Immature natural killer cell (primary cell): ENCODE measurements around the gene CDKN1C. TPM values are rescaled to one million over a fixed set of nuclear protein-coding genes. Genes with fewer than 3 reads are reported as not detected.
A peak's percentile ranks its signal among the peaks of the same experiment; 100 is the strongest.

Experiments used
- DNase-seq, 3 donors: peaks; one replicate each; pipeline ENCODE4 v3.0.0; 2022; ENCODE audit warnings: mixed read lengths in 1 of 3
- H3K27ac Mint-ChIP-seq, 6 donors: one replicate each; pipeline ENCODE4 v1.8.0; 2020; ENCODE audit warnings: mixed read lengths in 6 of 6, mild to moderate bottlenecking in 5 of 6, inconsistent platforms in 4 of 6, moderate library complexity in 3 of 6
- H3K27me3 Mint-ChIP-seq, 3 donors: one replicate each; pipeline ENCODE4 v1.8.0; 2020 to 2021; ENCODE audit warnings: low read depth in 3 of 3, mild to moderate bottlenecking in 3 of 3, mixed read lengths in 3 of 3, moderate library complexity in 3 of 3, inconsistent platforms in 1 of 3
- H3K36me3 Mint-ChIP-seq, 3 donors: one replicate each; pipeline ENCODE4 v1.8.0; 2020; ENCODE audit warnings: mixed read lengths in 3 of 3, inconsistent platforms in 2 of 3, mild to moderate bottlenecking in 2 of 3
- H3K4me1 Mint-ChIP-seq, 2 donors: one replicate each; pipeline ENCODE4 v1.8.0; 2020; ENCODE audit warnings: inconsistent platforms in 2 of 2, mild to moderate bottlenecking in 2 of 2, mixed read lengths in 2 of 2, moderate library complexity in 1 of 2
- H3K4me3 Mint-ChIP-seq, 5 donors: one replicate each; pipeline ENCODE4 v1.8.0; 2020; ENCODE audit warnings: mild to moderate bottlenecking in 5 of 5, mixed read lengths in 5 of 5, inconsistent platforms in 3 of 5, moderate library complexity in 3 of 5
- H3K9me3 Mint-ChIP-seq, 6 donors: one replicate each; pipeline ENCODE4 v1.8.0; 2020; ENCODE audit warnings: mild to moderate bottlenecking in 6 of 6, mixed read lengths in 6 of 6, inconsistent platforms in 4 of 6, moderate library complexity in 3 of 6
- polyA plus RNA-seq, 3 donors: library from polyadenylated mRNA; unstranded; fragments of 300-500 nt; fragmentation: Illumina TruSeq; gene quantifications; one replicate each; pipeline ENCODE4 v1.2.3, GENCODE V29; 2021

Gene CDKN1C
- polyA plus RNA-seq, 3 donors from 2014 or later, result 0.24 TPM; not detected in 2

DNA sequence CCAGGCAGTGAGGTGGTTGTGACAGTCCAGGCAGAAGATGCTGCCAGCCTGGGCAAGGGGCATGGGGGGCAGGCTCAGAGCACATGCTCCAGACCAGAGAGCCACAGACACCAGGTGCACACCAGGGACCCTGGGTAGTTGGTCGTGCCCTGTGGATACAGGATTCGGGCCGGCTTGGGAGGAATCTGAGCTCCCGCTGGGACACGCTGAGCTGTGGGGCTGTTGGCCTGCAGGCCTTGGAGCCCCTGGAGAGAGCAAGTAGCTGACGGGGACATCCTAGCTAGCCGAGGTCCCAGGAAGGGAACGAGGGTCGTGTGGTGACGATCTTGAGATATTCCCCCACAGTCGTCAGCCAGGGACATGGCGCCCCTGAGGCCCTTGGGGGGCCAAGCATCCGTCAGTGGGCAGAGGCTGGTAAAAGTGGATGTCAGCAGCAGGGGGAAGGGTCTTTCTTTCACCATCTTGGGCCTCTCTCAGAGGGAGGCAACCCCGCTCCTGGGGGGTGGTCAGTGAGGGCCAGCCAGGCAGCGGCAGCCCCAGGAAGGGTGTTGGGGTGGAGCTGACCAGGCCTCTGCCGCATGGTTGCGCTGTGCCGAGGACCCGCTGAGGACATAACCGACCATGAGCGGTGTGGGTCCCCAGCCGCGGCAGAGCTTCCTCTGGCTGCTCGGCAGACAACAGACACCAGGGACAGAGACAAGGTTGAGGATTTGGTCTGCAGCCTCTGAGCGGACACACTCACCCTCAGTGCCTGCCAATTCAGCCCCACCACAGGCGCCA, 44.0 kb downstream of the CDKN1C start:
- no peak overlapping the region for H3K4me3 Mint-ChIP-seq
- DNase-seq, result no peak
- no peak overlapping the region for H3K27ac Mint-ChIP-seq

DNA sequence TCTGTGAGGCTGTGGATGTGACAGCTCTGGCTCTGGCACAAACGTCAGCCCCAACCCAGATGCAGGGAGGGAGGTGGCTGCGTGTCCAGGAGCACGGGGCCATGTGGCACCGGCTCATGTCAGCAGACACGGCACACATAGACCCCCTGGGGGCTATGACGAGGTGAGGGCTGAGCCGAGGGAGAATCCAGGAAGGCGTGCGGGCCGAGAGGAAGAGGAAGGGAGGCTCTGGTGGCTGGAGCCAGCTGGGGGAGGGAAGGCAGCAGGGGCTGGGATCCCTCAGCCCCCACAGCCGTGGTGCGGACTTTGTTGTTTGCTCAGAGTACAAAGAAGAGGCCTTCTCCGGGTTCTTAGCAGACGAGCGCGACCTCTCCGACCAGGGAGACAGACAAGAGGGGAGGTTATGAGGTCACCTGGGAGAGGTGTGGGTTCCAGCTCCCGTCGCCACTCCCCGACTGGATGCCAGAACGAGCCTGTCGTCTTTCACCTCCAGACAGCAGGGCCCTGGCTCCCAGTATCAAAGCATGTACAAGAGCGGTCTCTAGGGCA, 46.1 kb downstream of the CDKN1C start:
- H3K27ac Mint-ChIP-seq, result no peak overlapping the region
- H3K9me3 Mint-ChIP-seq, result peaks cover 0 to 2% (median 0%) of the 10 kb centered on the region in 6 donors

More for the DNA sequence above, 44.0 kb downstream of the CDKN1C start:
- Mint-ChIP-seq H3K27me3 (no peaks in the 10 kb centered on the region), H3K9me3 (peaks cover 0 to 2% (median 0%) of the 10 kb centered on the region in 6 donors), H3K4me1 (no peaks in the 10 kb centered on the region), H3K36me3 (no peaks in the 10 kb centered on the region)

DNA sequence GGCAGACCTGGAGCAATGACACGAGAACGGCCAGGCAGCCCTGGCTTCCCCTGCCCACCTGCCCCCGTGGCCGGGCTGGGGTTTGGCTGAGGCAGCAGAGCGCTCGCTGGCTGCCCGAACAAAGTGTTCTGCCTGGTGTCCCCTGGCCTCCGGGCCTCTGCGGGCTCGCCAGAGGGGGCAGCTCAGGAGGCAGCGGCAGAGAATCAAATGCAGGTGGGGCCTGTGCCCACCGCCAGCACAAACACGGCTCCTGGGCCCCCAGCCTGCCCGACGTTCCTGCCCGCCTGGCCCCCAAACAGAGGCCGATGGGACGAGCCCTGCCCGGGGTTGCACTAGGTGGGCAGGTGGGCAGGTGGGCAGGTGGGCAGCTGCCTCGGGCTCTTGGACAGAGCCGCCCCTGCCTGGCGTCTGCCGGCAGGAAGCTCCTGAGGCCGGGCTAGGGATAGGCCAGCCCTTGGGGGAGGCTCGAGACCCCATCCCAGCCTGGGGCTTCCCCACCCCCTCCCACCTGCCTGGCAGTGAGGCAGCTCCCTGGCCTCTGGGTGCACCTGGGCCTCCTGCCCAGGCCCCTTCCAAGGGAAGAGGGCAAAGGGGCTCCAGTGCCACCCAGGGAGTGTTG, 46.8 kb downstream of the CDKN1C start:
- no peaks in the 10 kb centered on the region for H3K36me3 Mint-ChIP-seq
- H3K4me3 Mint-ChIP-seq, result no peak overlapping the region
- H3K9me3 Mint-ChIP-seq, result peaks cover 0 to 2% (median 0%) of the 10 kb centered on the region in 6 donors
- no peak overlapping the region for H3K27ac Mint-ChIP-seq
- no peaks in the 10 kb centered on the region for H3K4me1 Mint-ChIP-seq
- no peak for DNase-seq
- peaks cover 0 to 5% (median 0%) of the 10 kb centered on the region in 3 donors for H3K27me3 Mint-ChIP-seq

More for the DNA sequence above, 46.1 kb downstream of the CDKN1C start:
- no peak overlapping the region for H3K4me3 Mint-ChIP-seq
- no peaks in the 10 kb centered on the region for H3K36me3 Mint-ChIP-seq
- no peak for DNase-seq
- no peaks in the 10 kb centered on the region for H3K4me1 Mint-ChIP-seq
- peaks cover 0 to 3% (median 0%) of the 10 kb centered on the region in 3 donors for H3K27me3 Mint-ChIP-seq

DNA sequence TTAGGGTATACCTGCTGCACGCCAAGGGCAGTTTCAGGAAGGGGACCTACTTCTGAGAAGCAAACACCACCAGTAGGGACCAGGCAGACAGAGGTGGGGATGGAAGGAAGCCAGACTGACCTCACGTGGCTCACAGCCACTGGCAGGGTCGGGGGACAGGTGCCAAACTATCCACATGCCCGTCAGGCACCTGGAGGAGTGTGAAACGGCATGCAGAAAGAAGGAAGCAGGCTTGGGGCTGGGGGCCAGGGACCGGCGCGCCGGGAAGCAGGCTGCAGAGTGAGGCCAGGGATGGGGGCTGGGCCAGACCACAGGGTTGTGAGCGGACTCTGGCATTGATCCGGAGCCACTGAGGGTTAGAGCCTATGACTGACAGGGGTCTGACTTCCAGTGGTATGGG, 47.5 kb downstream of the CDKN1C start:
- H3K27me3 Mint-ChIP-seq, result peaks cover 0 to 5% (median 0%) of the 10 kb centered on the region in 3 donors
- DNase-seq, result no peak
- no peaks in the 10 kb centered on the region for H3K4me1 Mint-ChIP-seq
- H3K4me3 Mint-ChIP-seq, result no peak overlapping the region
- no peak overlapping the region for H3K27ac Mint-ChIP-seq
- H3K36me3 Mint-ChIP-seq, result no peaks in the 10 kb centered on the region
- H3K9me3 Mint-ChIP-seq, result peaks cover 0 to 2% (median 0%) of the 10 kb centered on the region in 6 donors

DNA sequence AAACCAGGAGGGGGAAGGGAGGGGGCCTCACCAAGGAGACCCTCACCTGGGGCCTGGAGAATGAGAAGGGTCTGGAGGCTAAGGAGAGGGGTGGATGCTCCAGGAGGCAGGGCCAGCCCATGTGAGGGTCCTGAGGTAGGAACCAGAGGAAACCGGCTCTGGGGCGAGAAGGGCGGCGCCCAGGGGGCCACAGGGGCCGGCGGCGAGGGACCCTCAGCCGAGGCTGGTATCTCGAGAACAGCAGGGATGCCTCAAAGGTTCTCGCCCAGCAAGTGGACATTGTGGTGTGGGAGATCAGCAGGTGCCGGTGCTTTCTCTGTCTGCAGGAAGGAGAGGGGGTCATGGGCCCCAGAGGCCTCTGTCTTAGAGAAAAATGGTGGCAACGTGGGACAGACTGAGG, 47.9 kb downstream of the CDKN1C start:
- no peak for DNase-seq
- Mint-ChIP-seq H3K4me1 (no peaks in the 10 kb centered on the region), H3K9me3 (peaks cover 0 to 2% (median 0%) of the 10 kb centered on the region in 6 donors), H3K27ac (no peak overlapping the region), H3K4me3 (no peak overlapping the region), H3K36me3 (no peaks in the 10 kb centered on the region), H3K27me3 (peaks cover 0 to 5% (median 0%) of the 10 kb centered on the region in 3 donors)

DNA sequence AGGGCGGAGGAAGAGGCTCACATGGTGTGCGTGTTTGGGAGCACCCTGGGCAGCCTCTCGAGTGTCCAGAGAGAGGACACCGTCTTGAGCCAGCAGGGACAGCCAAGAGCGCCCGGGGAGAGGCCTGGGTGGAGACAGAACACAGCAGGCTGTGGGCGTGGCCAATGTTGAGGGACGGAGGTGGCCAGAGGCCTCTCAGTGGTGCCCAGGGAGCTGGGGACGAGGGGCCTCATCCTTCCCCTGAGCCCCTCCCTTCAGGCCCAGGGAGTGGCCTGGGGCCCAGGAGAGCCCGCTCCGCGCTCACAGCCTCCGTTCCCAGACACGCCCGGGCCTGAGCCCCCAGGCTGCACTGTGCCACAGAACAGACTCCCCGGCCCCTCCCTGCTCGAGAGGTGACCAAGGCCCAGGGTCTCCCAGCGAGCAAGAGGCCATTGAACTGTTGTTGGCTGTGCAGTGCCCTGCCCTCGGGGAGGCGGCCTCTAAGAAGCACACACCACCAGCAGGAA, 48.4 kb downstream of the CDKN1C start:
- Mint-ChIP-seq H3K27me3 (peaks cover 0 to 5% (median 0%) of the 10 kb centered on the region in 3 donors), H3K36me3 (no peaks in the 10 kb centered on the region), H3K4me3 (no peak overlapping the region), H3K4me1 (no peaks in the 10 kb centered on the region), H3K9me3 (peaks cover 0 to 2% (median 0%) of the 10 kb centered on the region in 6 donors), H3K27ac (no peak overlapping the region)
- no peak for DNase-seq

DNA sequence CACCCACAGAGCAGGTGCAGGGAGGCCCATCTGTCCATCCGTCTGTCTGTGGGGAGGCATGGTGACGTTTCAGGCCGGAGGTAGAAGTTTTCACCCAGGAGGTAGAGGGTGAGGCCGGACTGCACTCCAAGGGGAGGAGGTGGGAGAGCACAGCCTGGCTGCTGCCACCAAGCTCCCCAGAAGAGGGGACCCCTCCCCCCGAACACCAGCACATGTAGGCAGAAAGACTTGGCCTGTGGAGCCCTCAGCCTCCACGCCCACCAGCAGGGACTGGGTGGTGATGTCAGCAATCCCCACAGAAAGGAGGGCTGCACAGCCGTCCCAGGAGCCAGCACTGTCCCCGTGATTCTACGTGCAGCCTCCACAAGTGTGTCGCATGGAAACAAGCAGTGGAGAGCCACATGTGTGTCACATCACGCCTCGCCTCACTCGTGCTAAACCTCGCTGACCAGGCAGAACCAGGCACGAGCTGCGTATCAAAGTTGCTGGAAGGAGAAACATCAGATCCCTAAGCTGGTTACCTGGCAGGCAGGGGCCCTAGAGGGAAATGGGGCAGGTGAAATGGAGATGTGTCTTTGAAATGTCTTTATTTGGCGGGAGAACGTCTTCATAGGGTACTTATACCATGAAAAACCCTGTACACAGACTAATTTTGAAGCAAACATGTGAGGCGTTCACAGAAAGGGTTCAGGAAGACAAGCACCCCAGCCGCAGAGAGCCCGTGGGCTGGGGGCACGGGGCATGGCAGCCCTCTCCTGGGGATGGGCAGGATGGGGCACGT, 49.1 kb downstream of the CDKN1C start:
- no peak overlapping the region for H3K27ac Mint-ChIP-seq
- no peak overlapping the region for H3K4me3 Mint-ChIP-seq
- H3K27me3 Mint-ChIP-seq, result peaks cover 0 to 5% (median 0%) of the 10 kb centered on the region in 3 donors

DNA sequence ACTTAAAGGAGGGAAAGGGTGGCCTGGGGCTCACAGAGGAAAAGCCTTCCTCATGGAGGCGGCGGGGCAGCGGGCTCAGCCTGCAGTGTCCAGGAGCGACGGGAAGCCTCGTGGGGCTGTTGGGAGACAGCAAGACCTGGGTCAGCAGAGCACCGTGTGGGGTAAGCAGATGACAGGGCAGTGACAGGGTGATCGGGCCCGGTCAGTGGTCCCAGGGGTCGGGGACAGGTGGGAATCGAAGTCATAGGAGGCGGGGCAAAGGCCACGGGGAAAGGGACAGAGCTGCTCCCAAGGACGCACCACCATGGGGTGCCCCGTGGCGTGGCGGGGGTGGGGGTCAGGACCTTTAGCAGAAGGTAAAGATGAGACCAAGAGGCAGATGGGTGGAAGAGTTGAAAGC, 49.8 kb downstream of the CDKN1C start:
- DNase-seq, result no peak
- Mint-ChIP-seq H3K27me3 (peaks cover 0 to 5% (median 0%) of the 10 kb centered on the region in 3 donors), H3K9me3 (peaks cover 0 to 2% (median 0%) of the 10 kb centered on the region in 6 donors), H3K36me3 (no peaks in the 10 kb centered on the region), H3K4me3 (no peak overlapping the region), H3K27ac (peak overlapping the region in 1 of 6 donors; percentile 67), H3K4me1 (no peaks in the 10 kb centered on the region)

More for the DNA sequence above, 49.1 kb downstream of the CDKN1C start:
- Mint-ChIP-seq H3K36me3 (no peaks in the 10 kb centered on the region), H3K4me1 (no peaks in the 10 kb centered on the region), H3K9me3 (peaks cover 0 to 2% (median 0%) of the 10 kb centered on the region in 6 donors)
- DNase-seq, result no peak

DNA sequence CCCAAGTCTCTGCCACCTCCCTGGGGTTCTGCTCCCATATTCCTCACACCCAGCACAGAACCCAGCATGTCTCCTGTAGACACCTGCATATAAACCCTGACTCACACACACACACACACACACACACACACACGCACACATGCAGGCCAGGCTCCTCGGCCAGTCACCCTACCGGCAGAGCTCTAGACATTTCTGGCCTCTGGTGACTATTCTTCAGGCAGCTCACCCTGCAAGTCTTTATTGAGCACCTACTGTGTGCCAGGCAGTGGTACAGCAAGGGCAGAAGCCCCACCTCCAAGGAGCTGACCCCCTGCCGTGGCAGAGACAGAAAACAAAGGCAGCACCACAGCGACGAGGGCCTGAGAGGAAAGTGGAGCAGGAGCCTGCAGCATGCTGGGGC, 50.3 kb downstream of the CDKN1C start:
- Mint-ChIP-seq H3K27me3 (peaks cover 0 to 5% (median 0%) of the 10 kb centered on the region in 3 donors), H3K9me3 (peaks cover 0 to 2% (median 0%) of the 10 kb centered on the region in 6 donors), H3K4me3 (no peak overlapping the region), H3K27ac (no peak overlapping the region), H3K36me3 (no peaks in the 10 kb centered on the region), H3K4me1 (no peaks in the 10 kb centered on the region)
- DNase-seq, result no peak

DNA sequence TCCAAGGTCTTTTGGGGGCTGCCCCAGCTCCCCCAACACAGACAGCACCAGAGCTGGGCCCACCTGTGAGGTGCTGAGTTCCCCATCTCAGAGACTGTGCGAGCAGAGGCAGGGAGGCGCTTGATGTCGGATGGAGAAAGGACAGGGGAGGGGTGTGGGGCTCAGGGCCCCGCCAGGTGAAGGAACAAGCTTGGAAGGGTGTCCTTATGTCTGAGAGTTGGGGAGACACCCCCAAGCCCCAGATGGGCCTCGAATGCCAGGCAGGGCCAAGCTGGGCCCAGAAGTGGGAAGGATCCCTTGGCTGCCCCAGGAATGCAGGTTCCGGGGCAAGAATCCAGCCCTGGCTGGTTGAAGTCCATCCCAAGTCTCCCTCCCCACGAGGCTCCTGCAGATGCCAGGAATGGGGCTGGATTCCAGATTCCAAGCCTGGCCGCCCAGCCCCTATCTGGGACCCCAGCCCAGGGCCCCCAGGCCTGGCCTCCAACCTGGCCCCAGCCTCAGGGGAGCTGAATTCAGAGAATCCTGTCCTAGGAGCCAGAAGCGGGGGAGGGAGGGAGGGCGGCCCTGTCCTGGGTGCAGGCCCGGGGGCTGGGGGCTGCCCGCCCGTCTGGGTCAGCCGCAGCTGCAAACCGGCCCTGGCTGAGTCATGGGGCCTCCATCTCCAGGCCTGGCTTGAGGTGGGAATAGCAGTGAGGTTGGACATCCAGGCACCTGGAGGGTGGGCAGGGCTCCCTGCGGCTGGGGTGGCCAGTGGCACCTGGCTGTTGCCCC, 50.9 kb downstream of the CDKN1C start:
- no peak overlapping the region for H3K4me3 Mint-ChIP-seq
- H3K4me1 Mint-ChIP-seq, result no peaks in the 10 kb centered on the region
- H3K9me3 Mint-ChIP-seq, result peaks cover 0 to 2% (median 0%) of the 10 kb centered on the region in 6 donors
- no peak for DNase-seq
- H3K27ac Mint-ChIP-seq, result no peak overlapping the region
- H3K27me3 Mint-ChIP-seq, result peaks cover 0 to 5% (median under 1%) of the 10 kb centered on the region in 3 donors
- no peaks in the 10 kb centered on the region for H3K36me3 Mint-ChIP-seq

DNA sequence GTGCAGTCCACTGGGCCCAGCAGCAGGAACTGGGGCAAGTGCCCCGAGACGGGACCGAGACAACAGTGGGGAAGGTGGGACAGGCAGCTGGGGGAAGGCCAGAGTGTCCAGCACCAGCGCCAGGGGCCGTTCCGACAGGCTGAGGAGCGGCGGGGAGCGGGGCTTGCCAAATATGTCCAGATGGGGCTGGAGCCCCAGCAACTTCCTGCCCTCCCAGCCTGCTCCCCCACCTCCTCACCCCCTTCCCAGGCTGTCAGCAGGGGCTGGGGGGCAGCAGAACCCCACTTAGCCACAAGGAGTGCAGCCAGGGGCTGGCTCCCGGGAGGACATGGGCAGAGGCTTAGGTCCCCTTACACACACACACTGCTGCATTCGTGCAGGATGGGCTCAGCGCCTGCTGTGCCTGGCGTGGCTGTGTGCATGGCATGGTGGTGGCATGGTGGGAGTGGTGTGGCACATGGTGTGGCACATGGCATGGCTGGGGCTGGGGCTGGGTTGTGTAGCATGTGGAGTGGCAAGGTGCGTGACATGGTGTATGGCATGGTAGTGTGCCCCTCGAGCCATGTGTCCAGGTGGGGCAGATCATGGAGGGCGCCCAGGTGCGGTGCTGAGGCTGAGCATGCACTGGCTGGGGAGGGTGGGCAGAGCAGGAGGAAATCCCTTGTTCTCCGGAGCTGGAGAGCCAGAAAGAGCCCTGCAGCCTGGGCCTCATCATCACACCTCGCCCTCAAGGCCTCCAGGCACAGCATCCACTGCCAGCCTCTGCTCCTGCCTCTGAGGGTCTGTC, 51.7 kb downstream of the CDKN1C start:
- DNase-seq, result no peak
- Mint-ChIP-seq H3K36me3 (peaks cover 0 to 3% (median under 1%) of the 10 kb centered on the region in 3 donors), H3K4me1 (no peaks in the 10 kb centered on the region), H3K27me3 (peaks cover 0 to 5% (median 2%) of the 10 kb centered on the region in 3 donors), H3K9me3 (peaks cover 0 to 7% (median 3%) of the 10 kb centered on the region in 6 donors), H3K4me3 (no peak overlapping the region), H3K27ac (no peak overlapping the region)
